ENCODE data around the gene FNIP1.
"Not testable (repeated sequence)": the region's sequence is repeated elsewhere in the genome, so short reads cannot be mapped to it uniquely, and the experiment has no call there.

The FNIP1 gene

DNA sequence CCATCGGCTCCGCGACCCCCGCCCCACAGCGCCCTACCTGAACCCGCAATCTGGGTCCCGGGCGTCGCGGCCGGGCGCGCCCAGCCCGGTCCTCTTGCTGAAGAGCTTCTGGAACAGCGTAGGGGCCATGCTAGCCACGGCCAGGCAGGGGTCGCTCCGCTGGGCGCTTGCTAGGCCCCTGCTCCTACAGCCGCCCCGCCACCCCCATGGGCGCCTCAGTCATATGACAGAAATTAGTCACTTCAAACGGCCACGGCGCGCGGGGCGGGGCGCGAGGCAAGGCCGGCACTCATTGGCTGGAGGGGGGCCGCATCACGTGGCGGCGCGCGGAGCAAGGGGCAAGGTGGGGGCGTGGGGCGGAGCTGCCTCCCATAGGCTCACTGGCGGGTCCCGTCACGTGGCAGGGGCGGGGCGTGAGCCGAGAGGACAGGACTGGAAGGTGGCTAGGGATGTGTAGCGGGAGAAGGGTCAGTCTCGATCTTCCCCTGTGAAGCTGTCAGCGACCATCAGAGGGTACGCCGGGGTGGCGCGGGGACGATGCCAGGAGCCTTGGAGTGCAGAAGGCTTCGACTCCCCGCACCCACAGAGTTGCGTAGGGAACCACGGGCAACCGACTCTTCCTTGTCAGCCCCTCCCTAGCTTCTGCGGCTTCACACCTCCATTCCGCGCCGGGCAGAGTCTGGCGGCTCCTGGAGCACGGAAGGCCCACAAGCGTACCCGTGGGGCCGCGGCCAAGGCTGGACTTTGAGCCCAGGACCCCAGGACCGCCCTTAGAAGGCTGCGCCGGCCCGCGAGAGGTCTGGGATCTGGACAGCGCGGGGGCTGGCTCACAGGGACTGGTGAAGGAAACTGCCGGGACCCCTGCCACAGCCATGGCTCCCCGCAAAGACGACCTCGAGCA, at the start of gene FNIP1:
Gene FNIP1 (minus strand): TSS at position 225 of the 901 bp plus-strand sequence. CDS start 96 bp downstream, at position 129.
- peak; percentile 81 for DNase-seq

DNA sequence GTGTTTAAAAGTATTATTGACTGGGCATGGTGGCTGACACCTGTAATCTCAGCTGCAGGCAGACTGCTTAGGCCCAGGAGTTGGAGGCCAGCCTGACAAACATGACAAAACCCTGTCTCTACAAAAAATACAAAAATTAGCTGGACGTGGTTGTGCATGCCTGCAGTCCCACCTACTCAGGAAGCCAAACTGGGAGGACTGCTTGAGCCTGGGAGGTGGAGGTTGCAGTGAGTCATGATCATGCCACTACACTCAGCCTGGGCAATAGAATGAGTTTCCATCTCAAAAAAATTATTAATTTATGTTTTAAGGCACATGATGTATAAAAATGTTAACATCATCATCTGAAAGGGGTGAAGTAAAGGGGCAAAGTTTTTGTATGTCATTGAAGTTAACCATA, 49.7 kb upstream of the FNIP1 start:
- DNase-seq, result no peak

DNA sequence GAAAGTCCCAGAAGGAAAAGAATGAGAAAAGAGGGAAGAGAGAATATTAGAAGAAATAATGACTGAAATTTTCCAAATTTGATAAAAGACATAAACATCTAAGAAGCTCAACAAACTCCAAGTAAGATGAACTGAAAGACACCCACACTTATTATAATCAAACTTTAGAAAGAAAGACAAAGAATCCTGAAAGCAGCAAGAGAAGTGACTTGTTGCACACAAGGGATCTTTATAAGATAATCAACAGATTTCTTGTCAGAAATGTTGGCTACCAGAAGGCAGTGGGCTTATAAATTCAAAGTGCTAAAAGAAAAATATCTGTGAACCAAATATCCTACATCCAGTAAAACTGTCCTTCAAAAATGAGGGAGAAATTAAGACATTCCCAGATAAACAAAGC, 49.0 kb upstream of the FNIP1 start:
- no peak for DNase-seq

DNA sequence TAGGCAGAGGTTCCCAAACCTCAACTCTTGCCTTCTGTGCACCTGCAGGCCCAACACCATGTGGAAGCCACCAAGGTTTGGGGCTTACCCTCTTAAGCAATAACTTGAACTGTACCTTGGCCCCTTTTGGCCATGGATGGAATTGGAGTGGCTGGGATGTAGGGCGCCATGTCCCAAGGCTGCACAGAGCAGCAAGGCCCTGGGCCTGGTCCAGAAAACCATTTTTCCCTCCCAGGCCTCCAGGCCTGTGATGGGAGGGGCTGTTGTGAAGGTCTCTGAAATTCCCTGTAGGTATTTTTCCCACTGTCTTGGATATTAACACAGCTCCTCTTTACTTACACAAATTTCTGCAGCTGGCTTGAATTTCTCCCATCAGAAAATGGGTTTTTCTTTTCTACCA, 46.2 kb upstream of the FNIP1 start:
- DNase-seq, result not testable (repeated sequence)

DNA sequence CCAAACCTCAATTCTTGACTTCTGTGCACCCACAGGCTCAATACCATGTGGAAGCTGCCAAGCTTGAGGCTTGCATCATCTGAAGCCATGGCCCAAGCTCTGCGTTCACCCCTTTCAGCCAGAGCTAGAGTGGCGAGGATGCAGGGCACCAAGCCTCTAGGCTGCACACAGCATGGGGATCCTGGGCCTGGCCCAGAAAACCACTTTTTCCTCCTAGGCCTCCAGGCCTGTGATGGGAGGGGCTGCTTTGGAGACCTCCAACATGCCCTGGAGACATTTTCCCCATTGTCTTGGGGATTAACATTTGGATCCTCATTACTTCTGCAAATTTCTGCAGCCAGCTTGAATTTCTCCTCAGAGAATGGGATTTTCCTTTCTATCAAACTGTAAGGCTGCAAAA, 35.9 kb upstream of the FNIP1 start:
- not testable (repeated sequence) for DNase-seq

DNA sequence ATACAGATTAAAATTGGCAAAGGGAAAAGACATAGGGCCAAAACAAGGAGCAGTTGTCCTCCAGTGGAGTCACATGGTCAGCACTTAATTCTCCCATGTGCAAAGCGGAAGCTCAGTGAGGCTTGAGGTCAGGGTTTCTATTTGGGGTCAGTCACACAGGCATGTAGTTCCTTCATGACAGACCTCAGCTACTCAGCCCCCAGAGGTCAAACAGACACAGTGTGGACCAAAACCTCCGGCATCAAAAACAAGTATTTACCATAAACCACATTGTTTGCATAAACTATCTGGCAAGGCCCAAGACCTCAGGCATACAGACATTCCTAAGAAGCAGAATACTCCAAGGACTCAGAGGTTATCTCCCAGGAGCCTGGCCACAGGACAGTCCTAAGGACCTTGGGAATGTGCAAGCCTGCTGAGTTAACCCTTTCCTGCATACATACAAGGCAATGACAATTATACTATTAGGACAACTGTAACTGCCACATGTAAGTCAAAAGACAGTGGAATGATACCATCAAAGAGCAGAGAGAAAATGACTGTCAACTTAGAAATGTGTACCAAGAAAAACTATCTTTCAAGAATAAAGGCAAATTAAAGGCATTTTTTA, 28.7 kb upstream of the FNIP1 start:
- no peak for DNase-seq

DNA sequence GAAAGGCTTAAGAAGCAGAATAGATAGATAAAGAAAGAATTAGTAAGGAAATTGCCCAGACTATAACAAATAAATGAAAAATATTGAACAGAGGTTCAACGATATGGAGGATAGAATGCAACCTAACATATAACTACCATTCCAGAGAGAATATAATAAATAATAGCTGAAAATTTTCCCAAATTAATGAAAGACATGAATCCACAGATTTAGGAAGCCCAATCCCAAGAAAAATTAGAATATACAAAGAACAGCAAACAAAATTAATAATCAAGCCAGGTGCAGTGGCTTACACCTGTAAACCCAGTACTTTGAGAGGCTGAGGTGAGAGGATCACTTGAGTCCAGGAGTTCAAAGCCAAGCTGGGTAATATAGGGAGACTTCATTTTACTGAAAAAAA, 27.8 kb upstream of the FNIP1 start:
- DNase-seq, result no peak

DNA sequence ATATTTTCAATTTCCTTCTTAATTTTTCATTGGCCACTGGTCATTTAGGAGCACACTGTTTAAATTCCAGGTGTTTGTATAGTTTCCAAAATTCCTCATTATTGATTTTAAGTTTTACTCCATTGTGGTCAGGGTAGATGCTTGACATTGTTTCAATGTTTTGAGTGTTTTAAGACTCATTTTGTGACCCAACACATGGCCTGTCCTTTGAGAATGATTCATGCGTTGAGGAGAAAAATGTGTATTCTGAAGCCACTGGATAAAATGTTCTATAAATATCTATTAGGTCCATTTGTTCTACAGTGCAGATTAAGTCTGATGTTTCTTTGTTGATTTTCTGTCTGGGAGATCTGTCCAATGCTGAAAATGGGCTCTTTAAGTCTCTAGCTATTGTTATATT, 24.4 kb upstream of the FNIP1 start:
- no peak for DNase-seq

DNA sequence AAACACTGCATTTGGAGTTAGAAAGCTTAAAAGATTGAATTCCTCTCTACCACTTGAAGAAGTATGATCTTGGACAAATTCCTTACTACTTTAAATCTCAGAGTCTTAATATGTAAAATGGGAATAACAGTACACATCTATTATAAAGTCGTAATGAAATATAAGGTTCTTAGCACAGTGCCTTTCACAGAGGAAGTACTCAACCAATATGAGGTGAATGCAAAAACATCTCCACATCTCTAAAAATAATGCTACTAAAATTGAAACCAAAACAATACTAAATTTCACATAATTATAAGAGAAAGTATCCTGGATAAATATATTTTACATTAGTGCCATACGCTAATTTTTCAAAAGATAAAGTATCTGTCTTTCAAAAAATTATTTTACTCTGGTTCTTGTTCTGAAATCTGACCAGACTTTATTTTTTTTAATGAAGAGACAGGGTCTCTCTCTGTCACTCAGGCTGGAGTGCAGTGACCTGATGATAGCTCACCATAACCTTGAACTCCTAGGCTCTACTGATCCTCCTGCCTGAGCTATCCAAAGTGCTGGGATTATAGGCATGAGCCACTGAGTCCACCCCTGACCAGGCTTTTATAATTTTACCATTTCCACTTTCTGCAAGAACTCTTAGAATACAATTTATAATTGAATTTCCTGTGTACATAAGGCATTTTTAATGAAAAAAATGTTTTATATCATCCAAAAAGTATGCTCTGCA, 21.3 kb upstream of the FNIP1 start:
- DNase-seq, result no peak

DNA sequence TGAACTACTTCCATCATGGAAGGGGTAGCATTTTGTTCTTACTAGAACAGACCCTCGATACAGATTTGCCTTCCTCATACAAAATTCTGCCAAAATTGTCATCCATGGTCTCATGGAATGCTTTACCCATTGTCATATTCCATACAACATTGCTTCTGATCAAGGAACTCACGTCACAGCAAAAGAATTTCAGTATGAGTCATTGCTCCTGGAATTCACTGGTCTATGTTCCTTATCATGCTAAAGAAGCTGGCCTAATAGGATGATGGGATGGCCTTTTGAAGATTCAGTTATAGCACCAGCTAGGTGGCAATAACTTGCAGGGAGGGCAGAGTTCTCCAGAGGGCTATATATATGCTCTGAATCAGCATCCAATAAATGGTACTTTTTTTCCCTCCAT, 18.2 kb upstream of the FNIP1 start:
- DNase-seq, result no peak

DNA sequence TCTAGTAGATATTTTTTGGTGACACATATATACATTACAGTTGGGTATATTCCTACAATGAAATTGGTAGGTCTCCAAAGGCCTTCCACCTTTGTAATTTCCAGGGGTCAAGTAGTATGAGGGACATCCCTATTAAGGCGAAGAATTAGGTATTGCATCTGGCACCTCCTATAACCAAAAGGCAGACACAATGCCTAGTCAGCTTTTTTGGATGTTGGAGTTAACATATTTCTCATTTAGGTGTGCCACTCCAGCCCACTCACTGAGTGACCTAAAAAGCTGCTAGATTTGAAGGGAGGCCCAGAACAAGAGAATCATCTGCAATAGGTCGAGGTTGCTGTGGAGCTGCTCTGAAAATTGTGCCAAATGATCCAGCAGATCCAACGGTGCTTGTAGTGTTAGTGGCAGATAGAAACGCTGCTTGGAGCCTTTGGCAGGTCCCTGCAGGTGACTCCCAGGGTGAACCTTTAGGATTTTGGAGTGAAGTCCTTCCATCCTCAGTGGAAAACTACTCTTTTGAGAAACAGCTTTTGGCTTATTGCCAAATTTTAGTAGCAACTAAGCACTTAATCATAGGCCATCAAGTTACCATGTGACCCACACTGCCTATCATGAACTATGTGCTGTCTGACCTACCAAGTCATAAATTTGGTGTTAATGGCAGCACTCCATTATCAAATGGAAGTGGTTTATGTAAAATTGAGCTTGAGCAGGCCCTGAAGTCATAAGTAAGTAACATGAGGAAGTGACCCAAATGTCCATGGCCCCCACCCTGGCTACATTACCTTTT, 15.7 kb upstream of the FNIP1 start:
- no peak for DNase-seq

DNA sequence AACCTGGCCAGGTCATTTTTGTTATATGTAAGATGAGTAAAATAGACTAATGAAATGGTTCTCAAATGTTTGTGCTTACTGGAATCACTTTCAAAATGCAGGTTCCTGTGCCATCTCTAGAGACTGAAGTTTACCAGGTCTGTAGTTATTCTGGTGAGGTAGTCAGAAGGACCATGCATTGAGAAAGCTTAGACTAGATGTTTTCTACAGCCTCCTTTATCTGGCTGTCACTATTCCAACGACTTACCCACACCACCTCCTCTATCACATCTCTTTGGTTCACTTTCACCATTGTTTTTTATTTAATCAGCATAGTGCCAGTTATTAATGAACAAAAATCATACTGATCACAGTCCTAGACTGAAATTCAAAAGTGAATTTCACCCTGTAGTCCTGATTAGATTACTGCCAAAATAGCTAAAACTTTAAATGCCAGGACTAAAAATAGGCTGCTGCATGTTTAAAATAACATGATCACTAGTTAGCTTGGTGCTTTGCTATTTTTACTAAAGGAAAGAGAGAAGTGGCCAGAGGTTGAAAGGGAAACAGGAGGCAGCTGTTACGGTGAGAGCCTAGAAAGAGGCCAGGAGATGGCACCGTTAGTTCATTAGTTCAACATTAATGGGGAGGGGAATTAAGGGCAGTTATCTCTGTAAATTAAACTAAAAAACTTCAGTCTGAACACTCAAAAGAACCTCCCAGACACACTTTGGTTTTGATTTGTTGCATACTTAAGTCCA, 13.9 kb upstream of the FNIP1 start:
- DNase-seq, result no peak

DNA sequence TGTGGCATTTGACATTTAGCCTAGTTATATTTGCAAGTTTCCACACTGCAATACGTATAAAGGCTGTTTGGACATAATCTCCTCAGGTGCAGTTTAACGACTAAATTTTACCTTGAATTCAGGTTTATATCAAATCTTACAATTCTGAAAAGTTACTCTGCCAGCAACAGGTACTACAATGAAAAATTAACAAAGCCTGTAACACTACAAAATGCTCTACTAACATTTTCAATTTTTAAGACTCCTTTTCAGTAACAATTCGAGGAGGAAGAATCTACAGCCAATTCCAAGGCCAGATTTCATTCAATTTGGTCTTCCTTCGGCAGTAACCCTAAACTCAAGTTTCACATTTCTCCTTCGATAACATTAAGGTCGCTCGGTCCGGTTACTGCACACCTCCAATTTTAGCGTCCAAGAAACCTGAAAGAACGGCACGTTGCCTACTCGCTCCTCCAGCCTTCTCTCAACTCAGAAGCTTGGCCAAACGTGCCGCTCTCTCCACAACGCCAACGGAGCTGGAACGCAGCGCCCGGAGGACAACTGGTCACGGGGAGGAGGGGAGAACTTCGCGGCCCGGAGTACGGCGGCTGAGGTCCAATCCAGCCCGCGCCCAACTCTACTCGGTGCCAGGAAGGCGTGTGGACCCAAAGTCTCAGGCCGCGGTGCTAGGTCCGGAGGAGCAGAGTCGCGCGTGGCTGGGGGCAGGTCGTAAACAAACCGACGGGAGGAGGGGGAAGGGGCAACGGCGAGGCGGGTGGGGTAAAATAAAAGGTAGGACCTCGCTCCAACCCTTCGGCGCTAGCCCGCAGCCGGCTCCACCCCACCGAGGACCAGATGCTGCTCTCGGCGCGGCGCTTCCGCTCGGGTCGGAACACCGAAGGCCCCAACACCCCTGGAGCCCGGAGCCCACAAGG, 681 bp downstream of the FNIP1 start:
- no peak for DNase-seq

DNA sequence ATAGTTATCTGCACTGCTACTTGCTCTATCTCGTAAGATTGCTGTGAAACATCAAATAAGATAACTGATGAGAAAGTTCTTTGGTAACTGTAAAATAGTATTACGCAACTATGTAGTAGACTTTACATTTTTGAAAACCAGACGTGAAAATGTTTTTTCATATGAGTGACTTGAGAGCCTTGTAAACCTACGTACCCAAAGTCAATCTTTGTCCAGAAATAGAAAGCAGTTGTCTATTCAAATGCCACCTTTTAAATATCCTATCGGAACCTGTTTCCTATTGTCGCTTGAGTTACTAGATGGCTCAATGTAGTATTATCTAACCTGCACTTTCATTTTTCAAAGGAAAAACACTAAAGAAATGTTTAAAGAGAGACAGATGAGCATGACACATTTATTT, 1.6 kb downstream of the FNIP1 start:
- DNase-seq, result no peak

DNA sequence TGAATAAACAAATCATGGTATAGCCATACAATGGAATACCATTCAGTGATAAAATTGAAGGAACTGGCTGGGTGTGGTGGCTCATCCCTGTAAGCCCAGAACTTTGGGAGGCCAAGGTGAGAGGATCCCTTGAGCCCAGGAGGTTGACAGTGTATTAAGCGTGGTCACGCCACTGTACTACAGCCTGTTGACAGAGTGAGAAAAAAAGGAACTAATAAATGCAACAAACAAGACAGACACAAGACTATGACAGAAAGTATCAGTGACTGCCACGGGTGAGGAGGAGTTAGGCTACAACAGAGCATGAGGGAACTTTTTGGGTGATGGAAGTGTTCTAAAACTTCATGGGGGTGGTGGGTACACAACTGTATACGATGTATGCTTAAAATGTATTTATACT, 2.2 kb downstream of the FNIP1 start:
- no peak for DNase-seq

DNA sequence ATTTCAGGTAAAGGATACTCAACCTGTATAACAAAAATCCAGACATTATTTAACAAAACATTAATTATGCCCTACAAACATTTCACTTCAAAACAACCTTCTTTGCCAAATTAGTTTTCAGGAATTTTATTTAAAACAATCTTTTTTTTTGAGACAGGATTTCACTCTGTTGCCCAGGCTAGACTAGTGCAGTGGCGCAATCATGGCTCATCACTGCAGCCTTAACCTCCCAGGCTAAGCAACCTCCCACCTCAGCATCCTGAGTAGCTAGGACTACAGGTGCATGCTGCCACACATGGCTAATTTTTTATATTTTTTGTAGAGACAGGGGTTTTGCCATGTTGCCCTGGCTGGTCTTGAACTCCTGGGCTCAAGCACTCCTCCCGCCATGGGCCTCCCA, 3.9 kb downstream of the FNIP1 start:
- no peak for DNase-seq

DNA sequence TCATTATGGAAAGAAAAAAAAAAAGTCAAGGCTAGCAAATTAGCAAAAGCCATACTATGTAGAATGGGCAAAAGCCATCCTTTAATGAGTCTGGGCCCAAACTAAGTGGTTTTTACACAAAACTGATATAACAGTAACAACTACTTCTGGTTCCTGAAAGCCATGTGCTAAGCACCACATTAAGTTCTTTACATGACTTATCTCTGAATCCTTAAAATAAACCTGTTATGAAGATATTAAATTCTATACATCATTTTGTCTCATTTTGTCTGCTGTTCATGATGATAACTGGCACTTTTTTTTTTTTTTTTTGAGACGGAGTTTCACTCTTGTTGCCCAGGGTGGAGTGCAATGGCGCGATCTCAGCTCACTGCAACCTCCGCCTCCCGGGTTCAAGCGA, 5.0 kb downstream of the FNIP1 start:
- DNase-seq, result no peak

DNA sequence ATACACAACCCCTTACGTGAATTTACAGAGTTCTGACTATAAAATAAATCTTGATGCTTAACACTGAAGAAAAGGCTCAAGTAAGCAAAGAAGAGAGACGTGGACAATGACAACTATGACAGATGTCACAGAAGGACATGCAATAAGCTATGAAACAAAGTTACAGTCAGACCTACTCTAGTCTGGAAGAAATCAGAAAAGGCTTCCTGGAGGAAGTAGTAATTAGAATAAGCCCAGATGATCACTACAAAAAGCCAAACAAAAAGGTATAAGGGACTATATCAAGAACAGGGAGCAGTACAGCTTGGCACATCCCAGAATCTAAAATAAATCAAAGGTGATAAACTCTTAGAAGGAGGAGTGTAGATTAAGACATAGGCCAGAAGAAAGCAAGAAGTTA, 6.3 kb downstream of the FNIP1 start:
- DNase-seq, result no peak

DNA sequence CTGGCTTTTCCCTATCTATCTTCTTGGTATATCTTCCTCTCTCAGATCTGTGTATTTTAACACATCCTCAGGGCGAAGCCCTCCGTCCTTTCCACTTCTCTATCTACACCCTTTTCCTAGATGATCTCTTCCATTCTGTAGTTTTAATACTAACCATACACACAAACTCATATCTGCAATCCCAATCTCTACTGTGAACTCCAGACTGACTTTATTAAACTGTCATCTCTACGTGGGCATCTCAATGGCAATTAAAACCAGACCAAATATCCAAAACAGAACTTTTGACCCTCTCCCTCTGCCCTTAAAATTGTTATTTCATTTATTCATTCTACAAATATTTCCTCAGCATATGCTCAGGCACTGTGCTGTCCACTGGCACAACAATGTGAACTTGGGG, 7.1 kb downstream of the FNIP1 start:
- no peak for DNase-seq

DNA sequence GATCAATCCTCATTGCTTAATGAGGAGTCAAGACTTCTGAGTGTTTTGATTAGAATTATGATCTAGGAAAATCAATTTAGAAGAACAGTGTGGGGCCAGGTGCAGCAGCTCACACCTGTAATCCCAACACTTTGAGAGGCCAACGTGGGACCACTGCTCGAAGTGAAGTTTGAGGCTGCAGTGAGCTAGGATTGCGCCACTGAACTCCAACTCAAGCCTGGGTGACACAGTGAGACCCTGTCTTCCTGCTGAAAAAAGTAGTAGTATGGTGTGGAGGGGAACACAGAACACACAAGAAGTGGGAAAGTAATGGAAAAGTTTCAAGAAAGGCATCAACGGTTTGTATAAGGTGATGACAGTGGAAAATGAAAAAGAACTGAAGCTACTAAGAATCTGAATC, 9.1 kb downstream of the FNIP1 start:
- no peak for DNase-seq
